Measurements from ENCODE around the gene NPAS2. TPM values are rescaled to one million over a fixed set of nuclear protein-coding genes. Genes with fewer than 3 reads are reported as not detected.
A peak's percentile ranks its signal among the peaks of the same experiment; 100 is the strongest.

The NPAS2 gene
- total and polyA plus RNA-seq, 2 donors (not counting 1 experiment from before 2014, with no cell fraction given), result 3.6 to 4.9 TPM

GRCh38 chr2:100929147-100929546, 109.2 kb downstream of the NPAS2 start:
- Histone ChIP-seq H3K4me1 (ENCODE audit: control insufficient read depth, extremely low read depth, insufficient read depth, low read length) (peaks cover 4% of the 10 kb centered on the region), H4K20me1 (ENCODE audit: control insufficient read depth, extremely low read depth, insufficient read depth, low read length) (no peaks in the 10 kb centered on the region), H2AFZ (ENCODE audit: low read length) (no peak overlapping the region), H3K36me3 (ENCODE audit: control insufficient read depth, insufficient read depth, low read length) (no peaks in the 10 kb centered on the region), H3K9ac (ENCODE audit: insufficient read depth, low read length) (no peak overlapping the region), H3K4me2 (ENCODE audit: extremely low read depth, insufficient read depth, low read length) (no peak overlapping the region), H3K9me3 (ENCODE audit: control insufficient read depth, insufficient read depth, low read depth, low read length) (no peaks in the 10 kb centered on the region), H3K79me2 (ENCODE audit: control insufficient read depth, insufficient read depth, low read length) (no peaks in the 10 kb centered on the region), H3K27me3 (ENCODE audit: control insufficient read depth, insufficient read depth, low read length) (no peaks in the 10 kb centered on the region), H3K4me3 (replicated peaks in 1 of 4; ENCODE audit: control extremely low read depth in 1 of 4, insufficient read depth in 1 of 4, low read depth in 3 of 4, low read length in 4 of 4) (no peak overlapping the region), H3K27ac (ENCODE audit: insufficient read depth, low read length) (no peak overlapping the region)
- no peak for TF ChIP-seq CTCF (conservative IDR thresholded peaks at IDR 0.05 in 1 of 2, IDR thresholded peaks at IDR 0.05 in 1 of 2; ENCODE audit: low read depth in 1 of 2, low read length in 2 of 2)
- TF ChIP-seq EZH2 (IDR thresholded peaks at IDR 0.05; ENCODE audit: low read length, missing control alignments), result no peak
- peak in 1 of 2 donors; percentile 10 for DNase-seq (ENCODE audit: low read depth in 2 of 2)

GRCh38 chr2:100934504-100935371, 114.8 kb downstream of the NPAS2 start:
- H2AFZ ChIP-seq (ENCODE audit: low read length), result no peak overlapping the region
- no peaks in the 10 kb centered on the region for H3K79me2 ChIP-seq (ENCODE audit: control insufficient read depth, insufficient read depth, low read length)
- H3K27ac ChIP-seq (ENCODE audit: insufficient read depth, low read length), result no peak overlapping the region
- no peaks in the 10 kb centered on the region for H3K9me3 ChIP-seq (ENCODE audit: control insufficient read depth, insufficient read depth, low read depth, low read length)
- TF ChIP-seq EZH2 (IDR thresholded peaks at IDR 0.05; ENCODE audit: low read length, missing control alignments), result no peak
- no peak for TF ChIP-seq CTCF (conservative IDR thresholded peaks at IDR 0.05 in 1 of 2, IDR thresholded peaks at IDR 0.05 in 1 of 2; ENCODE audit: low read depth in 1 of 2, low read length in 2 of 2)
- no peak overlapping the region for H3K9ac ChIP-seq (ENCODE audit: insufficient read depth, low read length)
- H4K20me1 ChIP-seq (ENCODE audit: control insufficient read depth, extremely low read depth, insufficient read depth, low read length), result no peaks in the 10 kb centered on the region
- no peaks in the 10 kb centered on the region for H3K36me3 ChIP-seq (ENCODE audit: control insufficient read depth, insufficient read depth, low read length)
- H3K27me3 ChIP-seq (ENCODE audit: control insufficient read depth, insufficient read depth, low read length), result no peaks in the 10 kb centered on the region
- H3K4me2 ChIP-seq (ENCODE audit: extremely low read depth, insufficient read depth, low read length), result no peak overlapping the region
- peaks cover 3% of the 10 kb centered on the region for H3K4me1 ChIP-seq (ENCODE audit: control insufficient read depth, extremely low read depth, insufficient read depth, low read length)
- no peak overlapping the region for H3K4me3 ChIP-seq (replicated peaks in 1 of 4; ENCODE audit: control extremely low read depth in 1 of 4, insufficient read depth in 1 of 4, low read depth in 3 of 4, low read length in 4 of 4)
- no peak for DNase-seq (ENCODE audit: low read depth in 2 of 2)

GRCh38 chr2:100935372-100935752, 115.4 kb downstream of the NPAS2 start:
- TF ChIP-seq EZH2 (IDR thresholded peaks at IDR 0.05; ENCODE audit: low read length, missing control alignments) (no peak), CTCF (conservative IDR thresholded peaks at IDR 0.05 in 1 of 2, IDR thresholded peaks at IDR 0.05 in 1 of 2; ENCODE audit: low read depth in 1 of 2, low read length in 2 of 2) (no peak)
- Histone ChIP-seq H3K27ac (ENCODE audit: insufficient read depth, low read length) (no peak overlapping the region), H4K20me1 (ENCODE audit: control insufficient read depth, extremely low read depth, insufficient read depth, low read length) (no peaks in the 10 kb centered on the region), H2AFZ (ENCODE audit: low read length) (no peak overlapping the region), H3K36me3 (ENCODE audit: control insufficient read depth, insufficient read depth, low read length) (no peaks in the 10 kb centered on the region), H3K9ac (ENCODE audit: insufficient read depth, low read length) (no peak overlapping the region), H3K4me3 (replicated peaks in 1 of 4; ENCODE audit: control extremely low read depth in 1 of 4, insufficient read depth in 1 of 4, low read depth in 3 of 4, low read length in 4 of 4) (no peak overlapping the region), H3K4me2 (ENCODE audit: extremely low read depth, insufficient read depth, low read length) (peak overlapping the region; percentile 55), H3K27me3 (ENCODE audit: control insufficient read depth, insufficient read depth, low read length) (no peaks in the 10 kb centered on the region), H3K9me3 (ENCODE audit: control insufficient read depth, insufficient read depth, low read depth, low read length) (no peaks in the 10 kb centered on the region), H3K79me2 (ENCODE audit: control insufficient read depth, insufficient read depth, low read length) (no peaks in the 10 kb centered on the region), H3K4me1 (ENCODE audit: control insufficient read depth, extremely low read depth, insufficient read depth, low read length) (peaks cover 3% of the 10 kb centered on the region)
- peak; percentile 40 to 85 for DNase-seq (ENCODE audit: low read depth in 2 of 2)
